Panc1 (cell line): ENCODE results near the gene NUDT4B. TPM values are rescaled to one million over a fixed set of nuclear protein-coding genes. Genes with fewer than 3 reads are reported as not detected.
"Not testable (repeated sequence)": the region's sequence is repeated elsewhere in the genome, so short reads cannot be mapped to it uniquely, and the experiment has no call there.

Source experiments
- ATAC-seq: fragments of 200-7000 bp; cut with Tn5 transposase; 2 replicates; pipeline ENCODE4 v1.9.1; 2020; ENCODE audit warnings: mild to moderate bottlenecking, moderate library complexity
- BruUV-seq: library from RNA; stranded (reverse); fragments of 400-500 nt; replicated peaks from 2 replicates; lab custom pipeline; 2021; lab: Mats Ljungman, UMichigan
- CTCF ChIA-PET: fragments of 300-600 bp; sonication (Branson Sonifier 250); formaldehyde crosslinking; loops from one replicate; lab custom pipeline; 2022; ENCODE audit warnings: antibody characterized with exemption; lab: Charles Lee
- POLR2A ChIA-PET: fragments of 300-600 bp; sonication (Branson Sonifier 250); formaldehyde crosslinking; loops from one replicate; lab custom pipeline; 2022; ENCODE audit warnings: antibody characterized with exemption; lab: Charles Lee
- DNase-seq: peaks from one replicate; pipeline ENCODE4 v3.0.0-alpha.2; 2010; ENCODE audit warnings: low read depth, low spot score
- H3K27ac ChIP-seq: 2 replicates; pipeline ENCODE4 v1.5.1; 2011; ENCODE audit warnings: mild to moderate bottlenecking, low read length, inconsistent platforms
- H3K27me3 ChIP-seq: fragments of 200-500 bp; sonication (Bioruptor generic); 2 replicates; pipeline ENCODE4 v1.6.0; 2014; ENCODE audit warnings: low read length, inconsistent platforms; ENCODE audit not compliant: control insufficient read depth, insufficient read depth
- H3K36me3 ChIP-seq: fragments of 200-500 bp; sonication (Bioruptor generic); 2 replicates; pipeline ENCODE4 v1.5.1; 2014; ENCODE audit warnings: inconsistent platforms, mild to moderate bottlenecking, low read length, moderate library complexity; ENCODE audit not compliant: control insufficient read depth, insufficient read depth
- H3K4me1 ChIP-seq: 2 replicates; pipeline ENCODE4 v1.5.1; 2011; ENCODE audit warnings: inconsistent platforms, mild to moderate bottlenecking, low read length, moderate library complexity; ENCODE audit not compliant: control insufficient read depth, insufficient read depth
- H3K4me3 ChIP-seq, 2 experiments: 2 replicates each; pipeline ENCODE4 v1.5.1; 2011 to 2012; ENCODE audit warnings: low read depth in 2 of 2, low read length in 2 of 2, mild to moderate bottlenecking in 2 of 2, inconsistent platforms in 1 of 2, moderate library complexity in 1 of 2
- H3K9me3 ChIP-seq: fragments of 200-500 bp; sonication (Bioruptor generic); 2 replicates; pipeline ENCODE4 v1.5.1; 2014; ENCODE audit warnings: low read depth, mild to moderate bottlenecking, inconsistent platforms, low read length, moderate library complexity; ENCODE audit not compliant: control insufficient read depth, insufficient read depth
- in situ Hi-C: cut with HindIII; loops from 2 replicates; pipeline ENCODE4 v1.10.0; 2016; ENCODE audit warnings: low sequenced_read_pairs, low pct_unique_long_range_greater_than_20kb
- intact Hi-C: fragments of 100-400 bp; cut with micrococcal nuclease; formaldehyde crosslinking; loops from one replicate; pipeline ENCODE4 v1.10.0; 2022; ENCODE audit not compliant: unreplicated experiment
- total RNA-seq: library from RNA; stranded (reverse); gene quantifications from one replicate; pipeline ENCODE4 v1.2.1, GENCODE V29; 2021; ENCODE audit not compliant: unreplicated experiment

The NUDT4B gene
- total RNA-seq, 1 experiment from 2014 or later = 0.59 TPM

GRCh38 chr1:148758412-148758811 is 9.8 kb downstream of the NUDT4B start:
- H3K27me3 ChIP-seq, in situ Hi-C loops, CTCF ChIA-PET, H3K9me3 ChIP-seq, H3K4me1 ChIP-seq, H3K27ac ChIP-seq, POLR2A ChIA-PET, H3K36me3 ChIP-seq, DNase-seq, H3K4me3 ChIP-seq, BruUV-seq, intact Hi-C loops: not testable (repeated sequence)
- 0 out of 2 replicates have a peak, but pooled peaks have one; percentile 29 for ATAC-seq

- H3K27ac ChIP-seq, H3K9me3 ChIP-seq, H3K4me3 ChIP-seq, BruUV-seq, DNase-seq, H3K27me3 ChIP-seq, H3K36me3 ChIP-seq, POLR2A ChIA-PET, CTCF ChIA-PET, intact Hi-C loops, H3K4me1 ChIP-seq, in situ Hi-C loops: not testable (repeated sequence)
- ATAC-seq = peak; percentile 86
Observed at GRCh38 chr1:148758925-148759324, 10.4 kb downstream of the NUDT4B start.

- H3K36me3 ChIP-seq, in situ Hi-C loops, DNase-seq, H3K4me1 ChIP-seq, H3K27me3 ChIP-seq, H3K4me3 ChIP-seq, ATAC-seq, intact Hi-C loops, H3K9me3 ChIP-seq, POLR2A ChIA-PET, BruUV-seq, CTCF ChIA-PET, H3K27ac ChIP-seq: not testable (repeated sequence)
Observed at GRCh38 chr1:148759749-148760148, 11.2 kb downstream of the NUDT4B start.

- H3K4me1 ChIP-seq, H3K9me3 ChIP-seq, ATAC-seq, in situ Hi-C loops, POLR2A ChIA-PET, H3K4me3 ChIP-seq, H3K27me3 ChIP-seq, BruUV-seq, DNase-seq, CTCF ChIA-PET, H3K36me3 ChIP-seq, H3K27ac ChIP-seq, intact Hi-C loops: not testable (repeated sequence)
Observed at GRCh38 chr1:148760206-148760605, 11.6 kb downstream of the NUDT4B start.

- 0 out of 2 replicates have a peak, but pooled peaks have one; percentile 65 for ATAC-seq
- H3K27me3 ChIP-seq, H3K4me1 ChIP-seq, in situ Hi-C loops, POLR2A ChIA-PET, DNase-seq, H3K27ac ChIP-seq, BruUV-seq, H3K9me3 ChIP-seq, H3K36me3 ChIP-seq, intact Hi-C loops, H3K4me3 ChIP-seq, CTCF ChIA-PET: not testable (repeated sequence)
Observed at GRCh38 chr1:148761360-148761759, 12.8 kb downstream of the NUDT4B start.

GRCh38 chr1:148765238-148766019 is 16.9 kb downstream of the NUDT4B start:
- H3K36me3 ChIP-seq, H3K9me3 ChIP-seq, CTCF ChIA-PET, in situ Hi-C loops, intact Hi-C loops, H3K4me1 ChIP-seq, H3K27ac ChIP-seq, POLR2A ChIA-PET, H3K27me3 ChIP-seq, H3K4me3 ChIP-seq, ATAC-seq, DNase-seq, BruUV-seq: not testable (repeated sequence)

GRCh38 chr1:148768541-148768940 is 20.0 kb downstream of the NUDT4B start:
- in situ Hi-C loops, H3K27me3 ChIP-seq, H3K4me1 ChIP-seq, ATAC-seq, H3K4me3 ChIP-seq, POLR2A ChIA-PET, intact Hi-C loops, H3K9me3 ChIP-seq, DNase-seq, BruUV-seq, H3K36me3 ChIP-seq, CTCF ChIA-PET, H3K27ac ChIP-seq: not testable (repeated sequence)
